ENCODE results near the gene GSG1.

GRCh38 chr12:13049816-13050215, 53.7 kb downstream of the GSG1 start:
- TF ChIP-seq CTCF (IDR thresholded peaks at IDR 0.05; ENCODE audit: insufficient read depth, low read length) (no peak), REST (IDR thresholded peaks at IDR 0.05; ENCODE audit: insufficient replicate concordance, low read depth) (no peak), GABPA (IDR thresholded peaks at IDR 0.05; ENCODE audit: low read depth) (no peak), SPI1 (IDR thresholded peaks at IDR 0.05; ENCODE audit: borderline replicate concordance, low read depth) (no peak)
